GM18498 (cell line): ENCODE data around the gene DAZAP2.

Experiments used
- ATAC-seq: cut with Tn5 transposase; IDR thresholded peaks from one replicate; pipeline ENCODE4 v1.9.1; 2021; ENCODE audit warnings: mild to moderate bottlenecking, moderate library complexity; ENCODE audit not compliant: unreplicated experiment

The DAZAP2 gene, protein sequence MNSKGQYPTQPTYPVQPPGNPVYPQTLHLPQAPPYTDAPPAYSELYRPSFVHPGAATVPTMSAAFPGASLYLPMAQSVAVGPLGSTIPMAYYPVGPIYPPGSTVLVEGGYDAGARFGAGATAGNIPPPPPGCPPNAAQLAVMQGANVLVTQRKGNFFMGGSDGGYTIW

DNA sequence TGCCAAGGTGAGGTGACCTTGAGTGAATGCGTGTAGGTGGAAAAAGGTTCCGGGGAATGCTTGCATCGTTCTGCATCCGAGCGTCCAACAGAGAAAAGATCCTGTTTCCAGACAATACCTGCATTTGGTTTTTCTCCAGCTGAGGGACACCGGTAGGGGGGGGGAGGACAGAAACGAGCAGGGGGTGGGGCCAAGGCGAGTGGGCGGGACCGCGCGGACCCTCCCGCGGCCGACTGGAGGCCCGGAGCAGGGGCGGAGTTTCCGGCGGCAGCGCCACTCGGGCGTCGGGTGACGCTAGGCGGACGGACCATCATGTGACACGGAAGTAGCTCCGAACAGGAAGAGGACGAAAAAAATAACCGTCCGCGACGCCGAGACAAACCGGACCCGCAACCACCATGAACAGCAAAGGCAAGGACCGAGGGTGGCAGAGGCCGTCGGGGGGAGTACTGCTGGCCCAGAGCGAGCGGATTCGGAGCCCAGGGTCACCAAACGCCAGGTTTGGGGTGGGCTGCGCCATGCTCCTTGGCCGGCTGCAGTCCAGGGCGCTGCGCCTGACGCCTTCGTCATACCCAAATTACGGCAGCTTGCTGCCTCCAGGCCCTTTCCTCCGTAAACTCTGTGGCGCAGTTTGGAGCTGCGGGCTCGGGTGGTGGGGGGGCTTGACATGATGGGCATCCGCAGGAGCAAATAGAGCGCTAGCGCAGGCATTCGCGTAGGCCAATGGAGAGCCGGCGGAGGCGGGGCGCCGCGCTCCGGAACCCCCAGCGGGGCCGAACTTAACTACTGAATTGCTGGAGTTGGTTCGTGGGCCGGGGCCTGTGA lies at the start of gene DAZAP2:
Gene DAZAP2 (plus strand): TSS at position 317 of the 825 bp plus-strand sequence. CDS start 82 bp downstream, at position 399.
- ATAC-seq = peak; percentile 94

DNA sequence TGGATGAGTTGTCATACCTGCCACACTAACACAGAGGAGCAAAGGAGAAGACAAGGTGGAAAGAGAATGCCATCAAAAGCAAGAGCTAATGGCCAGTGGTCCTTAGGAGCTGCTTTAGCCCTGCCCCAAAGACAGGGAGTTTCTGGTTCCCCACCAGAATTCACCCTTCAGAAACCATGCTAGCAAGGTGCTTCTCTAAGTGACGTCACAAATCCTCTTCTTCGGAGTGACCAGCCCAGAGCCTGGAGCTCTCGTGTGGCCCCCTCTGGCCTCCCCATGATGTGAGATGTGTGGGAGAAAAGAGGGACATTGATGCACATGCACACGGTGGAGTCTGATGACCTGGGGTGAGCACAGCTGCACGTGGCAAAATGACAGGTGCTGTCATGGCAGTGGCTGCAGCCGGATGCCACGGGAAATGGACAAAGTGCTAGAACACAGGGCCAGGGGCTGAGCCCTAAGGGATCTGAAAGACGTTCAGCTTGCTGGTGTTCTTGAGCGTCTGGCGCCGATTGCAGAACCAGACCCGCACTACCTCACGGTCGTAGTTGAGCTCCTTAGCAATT lies 48.8 kb upstream of the DAZAP2 start:
- ATAC-seq = no peak

DNA sequence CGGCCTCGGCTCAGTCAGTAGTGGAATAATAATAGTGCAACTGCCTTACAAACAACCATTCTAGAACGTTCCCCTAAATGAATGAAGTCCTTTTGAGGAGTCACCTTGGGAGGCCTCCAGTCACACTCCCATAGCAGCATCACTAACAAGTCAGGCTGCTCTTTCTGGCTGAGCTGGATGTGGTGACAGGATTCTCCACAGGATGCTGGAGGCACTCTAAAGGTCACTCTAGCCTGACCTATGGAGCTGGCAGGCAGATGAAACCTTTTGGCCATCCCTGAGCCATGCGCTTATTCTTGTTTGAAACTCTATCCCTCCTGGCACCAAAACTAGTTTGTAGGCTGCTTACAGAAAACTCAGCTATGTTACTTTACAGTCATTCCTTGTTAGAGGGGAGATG lies 47.8 kb upstream of the DAZAP2 start:
- no peak for ATAC-seq

DNA sequence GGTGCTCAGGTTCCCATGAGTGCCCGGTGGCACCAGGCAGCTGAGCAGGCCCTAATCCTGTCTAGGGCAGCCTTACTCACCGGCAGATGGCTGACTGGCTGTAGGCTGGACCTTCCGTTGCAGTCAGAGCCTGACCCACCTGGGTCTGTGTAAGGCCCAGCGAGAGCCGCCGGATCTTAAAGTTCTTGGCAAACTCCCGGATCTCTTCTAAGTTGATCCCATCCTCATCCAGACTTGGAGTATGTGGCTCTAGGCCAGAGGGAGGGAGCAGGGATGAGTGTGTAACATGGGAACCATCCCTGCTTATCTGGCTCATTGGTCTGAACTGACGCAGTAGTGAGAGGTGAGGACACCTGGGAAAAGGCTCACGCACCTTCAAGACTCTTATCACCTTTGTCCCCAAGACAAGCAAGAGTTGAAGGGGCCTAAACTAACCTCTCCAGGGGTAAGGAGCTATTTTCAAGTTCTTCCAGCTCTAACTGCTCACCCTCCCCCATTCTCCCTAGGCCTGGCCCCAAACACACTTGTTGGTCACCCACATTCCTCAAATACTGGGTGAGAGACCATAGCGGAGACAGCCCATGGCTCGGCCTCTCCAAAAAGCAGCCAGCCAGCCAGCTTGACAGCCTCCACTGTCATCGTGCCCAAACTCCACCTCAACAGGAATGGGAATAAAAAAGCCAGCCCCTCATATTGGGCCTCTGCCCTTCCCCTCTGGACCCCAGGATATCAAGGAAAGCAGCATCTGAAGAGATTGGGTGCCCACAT lies 46.9 kb upstream of the DAZAP2 start:
- no peak for ATAC-seq

DNA sequence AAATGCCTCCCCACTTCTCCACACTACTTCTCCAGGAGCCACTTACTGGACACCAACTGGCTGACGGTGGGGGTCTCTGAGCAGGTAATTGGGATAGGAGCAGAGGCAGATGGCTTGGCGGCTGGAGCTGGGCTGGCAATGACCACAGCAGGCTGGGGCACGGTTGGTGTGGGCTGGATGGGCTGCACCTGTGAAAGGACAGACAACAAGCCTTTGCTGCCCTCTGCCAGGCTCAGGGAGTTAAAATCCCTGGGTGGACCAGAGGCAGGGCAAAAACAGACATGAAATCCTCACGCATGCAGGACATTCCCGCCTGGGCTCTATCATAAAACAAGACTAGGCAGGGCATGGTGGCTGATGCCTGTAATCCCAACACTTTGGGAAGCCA lies 46.3 kb upstream of the DAZAP2 start:
- no peak for ATAC-seq

DNA sequence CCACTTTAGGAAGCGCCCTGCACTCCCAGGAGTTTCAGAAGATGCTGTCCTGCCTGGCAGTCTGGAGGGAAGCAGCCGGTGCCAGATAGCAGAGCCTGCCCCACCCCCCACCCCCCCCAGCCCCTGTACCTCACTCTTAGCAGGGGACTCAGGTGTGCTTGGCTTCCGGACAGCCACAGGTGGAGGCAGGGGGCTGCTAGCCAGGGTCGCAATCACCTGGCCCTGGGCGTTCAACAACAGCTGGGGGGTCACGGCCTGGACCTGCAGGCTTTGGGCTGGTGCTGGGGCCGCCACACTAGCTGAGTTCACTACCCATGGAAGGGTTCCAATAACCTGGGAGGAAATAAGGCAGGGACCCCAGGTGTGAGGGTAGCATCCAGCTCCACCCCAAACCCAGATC lies 42.8 kb upstream of the DAZAP2 start:
- ATAC-seq = no peak

DNA sequence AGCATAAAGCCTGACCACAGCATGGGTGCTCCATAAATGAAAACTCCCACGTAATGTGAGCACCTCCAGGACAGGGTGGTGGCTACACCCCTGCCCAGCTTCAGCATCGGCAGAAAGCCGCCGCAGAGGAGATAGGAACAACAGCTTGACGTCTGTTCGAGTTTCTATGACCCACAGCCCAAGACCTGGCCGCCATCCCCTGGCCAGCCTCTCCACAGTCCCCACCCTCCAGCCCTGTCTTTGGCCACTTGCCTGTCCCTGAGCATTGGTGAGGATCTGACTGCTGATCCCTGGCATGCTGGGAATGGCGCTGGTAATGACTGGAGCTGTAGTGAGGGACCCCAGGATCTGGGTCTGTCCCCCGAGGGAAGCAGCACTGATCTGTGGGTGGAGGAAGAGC lies 42.1 kb upstream of the DAZAP2 start:
- no peak for ATAC-seq

DNA sequence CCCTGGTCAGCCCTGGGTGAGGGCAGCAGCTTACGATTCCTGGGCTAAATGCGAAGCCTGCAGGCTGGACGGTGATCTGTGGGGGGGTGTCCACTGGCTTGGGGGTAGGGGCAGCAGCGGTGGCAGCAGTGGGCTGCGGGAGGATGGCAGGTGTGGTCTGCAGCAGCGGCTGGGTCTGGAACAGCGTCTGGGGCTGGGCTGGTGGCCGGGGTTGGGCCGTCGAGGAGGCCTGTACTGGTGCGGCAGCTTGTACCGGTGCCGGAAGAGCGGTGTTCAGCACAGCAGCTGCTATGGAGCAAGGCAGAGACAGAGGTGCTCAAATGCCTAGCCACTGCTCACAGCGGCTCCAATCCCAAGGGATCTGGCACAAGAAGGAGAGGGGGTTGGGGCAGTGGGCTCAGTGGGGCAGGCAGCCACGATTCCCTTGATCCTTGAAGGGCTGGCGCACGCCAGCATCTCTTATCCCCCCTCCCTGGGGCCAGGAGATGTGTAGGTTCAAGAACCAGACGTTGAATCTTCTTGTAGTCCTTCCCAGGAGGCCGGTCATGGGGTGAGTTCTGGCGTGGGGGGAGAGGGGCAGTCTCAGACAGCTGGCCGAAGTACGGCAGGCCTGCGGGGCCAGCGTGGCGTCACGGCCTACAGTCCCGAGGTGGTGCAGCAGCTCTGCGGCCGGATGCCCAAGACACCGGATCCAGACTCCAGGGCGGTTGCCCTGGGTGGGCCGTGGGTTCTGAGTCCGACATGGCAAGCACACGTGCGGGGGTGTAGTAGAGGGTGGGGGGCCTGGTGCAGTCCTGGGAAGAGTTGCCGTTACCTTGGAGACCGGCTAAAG lies 40.7 kb upstream of the DAZAP2 start:
- no peak for ATAC-seq

DNA sequence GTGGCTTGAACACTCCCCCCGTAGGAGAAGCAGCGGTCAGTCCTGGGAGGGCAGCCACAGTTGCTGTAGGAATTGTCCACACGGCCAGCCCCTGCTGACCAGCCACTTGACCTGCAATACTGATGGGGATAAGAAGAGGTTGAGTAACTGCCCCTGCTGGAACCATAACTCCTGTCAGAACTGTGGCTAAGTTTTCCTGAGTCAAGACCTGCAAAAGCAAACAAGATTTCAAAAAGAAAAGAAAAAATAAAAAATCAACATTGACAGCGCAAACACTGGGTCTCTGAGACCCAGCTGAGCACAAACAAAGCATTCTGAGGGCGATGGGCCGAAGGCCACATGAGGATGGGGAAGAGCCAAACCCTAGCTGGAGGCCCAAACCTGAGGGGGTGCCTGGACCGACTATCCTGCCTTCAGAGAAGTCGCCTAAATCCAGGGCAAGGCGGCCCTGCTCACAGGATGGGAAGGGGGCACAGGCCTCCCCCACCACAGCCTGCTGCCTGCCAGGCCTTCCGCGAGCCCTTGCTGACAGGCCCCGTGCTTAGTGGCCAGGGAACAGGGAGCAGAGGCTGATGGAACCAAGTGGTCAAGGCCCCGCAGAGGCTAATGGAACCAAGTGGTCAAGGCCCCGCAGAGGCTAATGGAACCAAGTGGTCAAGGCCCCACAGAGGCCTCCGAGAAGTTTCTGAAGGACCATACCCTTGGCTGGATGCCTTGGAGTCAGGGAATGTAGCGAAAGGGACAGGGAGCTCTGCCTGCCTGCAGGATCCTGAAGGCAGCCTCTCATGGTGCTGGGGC lies 39.9 kb upstream of the DAZAP2 start:
- ATAC-seq = no peak

DNA sequence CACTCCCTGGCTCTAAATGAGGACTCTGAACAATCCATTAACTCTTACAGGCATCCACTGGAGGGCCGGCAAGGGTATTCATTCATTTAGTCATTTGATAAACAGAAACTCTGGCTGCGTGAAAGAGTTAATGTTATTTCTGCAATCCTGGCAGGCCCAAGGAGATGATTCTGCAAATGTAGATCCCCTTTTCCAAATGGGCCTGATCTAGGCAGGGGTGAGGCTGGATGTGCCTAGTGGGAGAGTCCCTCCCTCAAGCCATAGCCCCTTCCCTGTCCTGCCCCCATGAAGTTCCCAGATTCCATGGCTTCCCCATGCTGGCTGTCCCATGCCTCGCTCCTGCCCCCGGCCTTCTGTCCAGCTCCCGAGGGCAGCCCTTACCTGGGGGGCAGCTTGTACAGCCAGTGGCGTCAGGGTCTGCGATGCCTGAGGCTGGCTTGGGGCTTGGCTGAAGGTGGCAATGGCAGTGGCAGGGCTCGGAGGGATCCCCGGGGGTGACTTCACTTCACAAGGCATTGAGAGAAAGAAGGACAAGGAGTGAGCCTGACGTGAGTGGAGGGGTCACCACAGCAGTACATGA lies 39.2 kb upstream of the DAZAP2 start:
- ATAC-seq = no peak

DNA sequence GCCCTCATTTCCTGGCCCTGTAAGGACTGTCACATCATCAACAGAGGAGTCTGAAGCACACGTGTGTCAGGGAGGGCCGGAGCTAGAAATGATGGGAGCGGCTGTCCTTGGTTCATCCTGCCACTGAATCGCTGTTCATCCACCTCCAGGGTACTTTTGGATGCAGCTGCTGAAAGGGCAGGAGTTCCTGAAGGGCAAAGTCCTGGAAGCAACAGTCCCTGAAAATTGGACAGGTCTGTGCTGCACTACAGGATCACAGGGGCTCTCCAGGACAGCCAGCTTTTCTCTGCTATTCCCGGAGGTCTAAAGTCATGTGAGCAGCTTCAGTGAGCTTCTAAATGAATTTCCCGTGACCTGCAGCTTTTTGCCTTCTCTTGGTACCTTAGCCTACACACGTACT lies 38.5 kb upstream of the DAZAP2 start:
- ATAC-seq = no peak

DNA sequence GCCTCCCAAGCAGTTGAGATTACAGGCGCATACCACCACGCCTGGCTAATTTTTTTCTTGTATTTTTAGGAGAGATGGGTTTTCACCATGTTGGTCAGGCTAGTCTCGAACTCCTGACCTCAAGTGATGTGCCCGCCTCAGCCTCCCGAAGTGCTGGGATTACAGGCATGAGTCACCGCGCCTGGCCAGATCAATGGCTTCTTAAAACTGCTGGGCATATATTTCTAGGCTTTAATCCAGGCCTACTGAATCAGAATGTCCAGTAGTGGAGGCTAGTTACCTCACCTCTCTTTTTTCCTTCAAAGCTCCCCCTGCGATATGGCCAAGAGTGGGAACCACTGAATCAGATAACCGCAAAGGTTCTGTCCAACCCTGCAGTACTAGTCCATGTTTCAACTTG lies 37.8 kb upstream of the DAZAP2 start:
- no peak for ATAC-seq

DNA sequence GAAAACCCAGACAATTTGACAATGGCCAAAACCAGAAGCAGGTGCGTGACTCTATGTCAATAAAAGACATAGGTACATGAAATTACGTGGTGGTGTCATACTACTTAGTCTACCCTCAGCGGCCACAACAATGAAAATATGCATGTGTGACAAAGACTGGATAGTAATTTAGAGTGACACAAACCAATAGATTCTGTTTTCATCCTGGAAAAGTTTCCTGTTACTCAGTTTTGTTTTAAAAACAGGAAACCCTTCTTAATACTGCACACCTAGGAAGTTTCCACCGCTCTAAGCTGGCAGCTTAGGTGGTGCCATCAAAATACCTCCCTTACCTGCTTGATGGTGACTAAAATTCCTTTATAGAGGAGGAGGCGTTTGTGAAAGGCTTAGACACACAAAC lies 35.9 kb upstream of the DAZAP2 start:
- ATAC-seq = no peak

DNA sequence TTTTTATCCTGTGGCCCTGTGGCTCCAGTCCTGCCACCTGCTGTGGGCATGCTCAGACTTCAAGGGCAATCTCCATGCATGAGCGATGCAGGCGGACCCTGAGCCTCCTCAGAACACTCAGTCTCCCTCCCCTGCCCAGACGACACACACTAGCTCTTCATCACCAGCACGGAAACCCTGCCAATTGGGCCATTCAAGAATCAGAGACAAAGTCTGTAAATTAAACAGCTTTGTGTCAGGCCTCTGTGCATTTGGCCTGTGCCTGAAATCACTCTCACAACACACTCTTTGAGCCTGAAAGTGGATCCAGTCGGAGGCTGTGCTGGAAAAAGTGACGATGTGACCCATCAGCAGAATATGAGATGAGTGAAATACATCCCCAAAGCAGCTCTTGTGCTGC lies 33.3 kb upstream of the DAZAP2 start:
- ATAC-seq = no peak

DNA sequence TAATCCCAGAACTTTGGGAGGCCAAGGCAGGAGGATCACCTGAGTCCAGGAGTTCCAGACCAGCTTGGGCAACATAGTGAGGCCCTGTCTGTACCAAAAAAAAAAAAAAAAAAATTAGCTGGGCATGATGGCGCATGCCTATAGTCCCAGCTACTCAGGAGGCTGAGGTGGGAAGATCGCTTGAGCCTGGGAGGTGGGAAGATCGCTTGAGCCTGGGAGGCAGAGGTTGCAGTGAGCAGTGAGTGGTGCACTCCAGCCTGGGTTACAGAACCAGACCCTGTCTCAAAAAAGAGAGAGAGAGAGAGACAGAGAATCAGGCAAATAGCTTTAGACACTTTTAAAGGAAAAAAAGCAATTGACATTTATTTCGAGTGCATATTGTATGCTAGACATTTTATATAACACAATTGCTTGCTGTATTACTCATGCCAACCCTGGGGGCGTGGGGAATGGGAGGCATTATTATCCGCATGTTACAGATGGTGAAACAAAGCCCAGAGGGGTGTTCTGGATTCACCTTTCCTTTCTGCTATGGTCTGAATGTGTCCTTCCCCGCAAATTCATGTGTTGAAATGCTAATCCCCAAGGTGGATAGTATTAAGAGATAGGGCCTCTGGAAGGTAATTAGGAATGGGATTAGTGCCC lies 30.5 kb upstream of the DAZAP2 start:
- ATAC-seq = no peak

DNA sequence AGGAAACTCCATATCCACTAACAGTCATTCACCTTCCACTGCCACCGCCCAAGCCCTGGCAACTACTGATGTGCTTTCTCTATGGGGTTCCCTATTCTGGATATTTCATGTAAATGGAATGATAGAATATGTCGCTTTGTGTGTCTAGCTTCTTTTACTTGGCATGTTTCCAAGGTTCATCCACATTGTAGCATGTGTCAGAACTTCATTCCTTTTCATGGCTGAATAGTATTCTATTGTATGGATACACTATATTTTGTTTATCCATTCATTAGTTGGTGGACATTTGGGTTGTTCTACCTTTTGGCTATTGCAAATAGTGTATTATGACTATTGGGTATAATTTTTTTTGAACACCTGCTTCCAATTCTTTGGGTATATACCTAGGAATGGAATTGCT lies 29.4 kb upstream of the DAZAP2 start:
- ATAC-seq = no peak

DNA sequence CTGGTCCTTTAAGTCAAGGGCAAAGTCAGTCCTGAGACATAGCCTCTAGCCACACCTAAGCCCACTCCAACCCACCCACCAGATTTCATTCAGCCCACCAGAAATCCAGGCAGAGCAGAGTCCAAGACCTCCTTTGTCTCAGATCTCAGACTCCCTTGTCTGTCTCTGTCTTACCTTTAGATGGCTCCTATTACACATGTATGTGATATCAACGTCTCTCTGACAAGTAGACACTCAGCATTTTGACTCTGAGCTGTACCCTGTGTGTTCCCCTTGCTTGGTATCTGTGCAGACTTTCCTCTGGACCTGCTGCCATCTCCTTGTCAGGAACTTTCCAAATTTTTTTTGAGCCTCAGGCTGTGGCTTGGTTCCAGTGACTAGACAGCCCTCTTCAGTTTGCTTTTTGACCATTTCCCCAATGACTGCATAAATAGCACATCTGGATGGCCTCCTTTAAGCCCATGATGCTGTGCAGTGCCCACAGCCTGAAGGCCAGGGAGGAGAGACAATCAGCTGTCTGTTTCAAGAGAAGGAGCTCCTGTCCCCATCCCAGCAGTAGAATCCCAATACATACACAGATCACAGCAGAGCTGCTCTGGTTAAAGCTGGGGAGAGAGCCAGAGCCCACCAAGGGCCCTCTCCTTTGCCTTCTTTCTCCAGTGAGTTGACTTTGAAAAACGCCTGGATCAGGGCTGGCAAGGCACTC lies 27.8 kb upstream of the DAZAP2 start:
- no peak for ATAC-seq

DNA sequence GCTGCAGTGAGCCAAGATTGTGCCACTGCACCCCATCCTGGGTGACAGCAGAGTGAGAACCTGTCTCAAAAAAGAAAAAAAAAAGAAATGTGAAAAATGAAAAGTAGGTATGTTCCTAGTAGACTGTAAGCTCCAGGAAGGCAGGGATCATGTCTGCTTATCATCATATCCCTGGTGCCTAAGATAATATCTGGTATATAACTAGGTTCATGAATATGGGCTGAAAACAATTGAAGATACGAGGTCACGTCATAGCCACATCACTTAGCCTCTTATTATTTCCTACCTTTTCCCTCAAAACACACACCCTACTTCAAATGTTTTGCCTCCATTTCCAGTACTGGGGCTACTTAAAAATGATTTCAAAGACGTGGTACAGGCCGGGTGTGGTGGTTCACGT lies 23.7 kb upstream of the DAZAP2 start:
- no peak for ATAC-seq

DNA sequence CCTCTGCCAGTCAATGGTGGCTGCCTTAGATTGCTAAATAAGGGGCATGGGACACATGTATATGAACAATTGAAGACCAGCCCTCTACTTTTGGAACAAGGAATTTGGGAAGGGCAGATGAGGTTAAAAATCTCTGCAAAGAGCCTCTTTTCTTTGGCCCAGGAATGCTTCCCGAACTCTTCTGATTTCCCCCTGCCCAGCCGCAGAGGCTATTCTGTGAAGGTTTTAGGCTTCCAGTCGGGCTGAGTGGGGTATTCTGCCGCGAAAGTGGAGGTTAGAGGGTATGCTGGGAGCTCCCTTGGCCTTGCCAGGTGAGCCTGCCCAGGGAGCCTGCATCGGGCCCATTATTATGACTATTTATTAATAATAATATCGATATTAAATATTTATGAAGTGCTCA lies 22.0 kb upstream of the DAZAP2 start:
- no peak for ATAC-seq
